ENCODE results near the gene ISCA2.
"Not testable (repeated sequence)": the region's sequence is repeated elsewhere in the genome, so short reads cannot be mapped to it uniquely, and the experiment has no call there.

Gene ISCA2

DNA sequence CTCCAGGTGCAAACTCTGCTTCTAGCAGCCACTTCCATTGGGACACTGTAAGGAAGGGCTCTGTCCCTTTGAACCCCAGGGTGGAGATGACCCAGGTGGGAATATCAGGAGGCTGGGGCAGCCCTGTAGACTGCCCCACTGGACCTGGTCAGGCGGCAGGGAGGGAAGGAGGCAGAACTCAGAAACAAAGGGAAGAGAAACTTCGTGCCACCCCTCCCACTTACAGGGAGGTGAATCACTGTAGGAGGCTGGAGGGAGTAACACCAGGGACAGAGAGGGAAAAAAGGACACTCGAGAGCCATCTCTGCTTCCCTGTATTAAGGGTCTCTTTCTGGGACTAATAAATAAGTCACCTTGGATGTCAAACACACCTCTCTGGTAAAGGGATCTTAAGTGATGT lies 37.4 kb downstream of the ISCA2 start:
- no peak overlapping the region for H3K27ac ChIP-seq
- TF ChIP-seq, protein P1, sequence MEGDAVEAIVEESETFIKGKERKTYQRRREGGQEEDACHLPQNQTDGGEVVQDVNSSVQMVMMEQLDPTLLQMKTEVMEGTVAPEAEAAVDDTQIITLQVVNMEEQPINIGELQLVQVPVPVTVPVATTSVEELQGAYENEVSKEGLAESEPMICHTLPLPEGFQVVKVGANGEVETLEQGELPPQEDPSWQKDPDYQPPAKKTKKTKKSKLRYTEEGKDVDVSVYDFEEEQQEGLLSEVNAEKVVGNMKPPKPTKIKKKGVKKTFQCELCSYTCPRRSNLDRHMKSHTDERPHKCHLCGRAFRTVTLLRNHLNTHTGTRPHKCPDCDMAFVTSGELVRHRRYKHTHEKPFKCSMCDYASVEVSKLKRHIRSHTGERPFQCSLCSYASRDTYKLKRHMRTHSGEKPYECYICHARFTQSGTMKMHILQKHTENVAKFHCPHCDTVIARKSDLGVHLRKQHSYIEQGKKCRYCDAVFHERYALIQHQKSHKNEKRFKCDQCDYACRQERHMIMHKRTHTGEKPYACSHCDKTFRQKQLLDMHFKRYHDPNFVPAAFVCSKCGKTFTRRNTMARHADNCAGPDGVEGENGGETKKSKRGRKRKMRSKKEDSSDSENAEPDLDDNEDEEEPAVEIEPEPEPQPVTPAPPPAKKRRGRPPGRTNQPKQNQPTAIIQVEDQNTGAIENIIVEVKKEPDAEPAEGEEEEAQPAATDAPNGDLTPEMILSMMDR (conservative IDR thresholded peaks at IDR 0.05) = no peak
- TF ChIP-seq ZFX (IDR thresholded peaks at IDR 0.05) = no peak

DNA sequence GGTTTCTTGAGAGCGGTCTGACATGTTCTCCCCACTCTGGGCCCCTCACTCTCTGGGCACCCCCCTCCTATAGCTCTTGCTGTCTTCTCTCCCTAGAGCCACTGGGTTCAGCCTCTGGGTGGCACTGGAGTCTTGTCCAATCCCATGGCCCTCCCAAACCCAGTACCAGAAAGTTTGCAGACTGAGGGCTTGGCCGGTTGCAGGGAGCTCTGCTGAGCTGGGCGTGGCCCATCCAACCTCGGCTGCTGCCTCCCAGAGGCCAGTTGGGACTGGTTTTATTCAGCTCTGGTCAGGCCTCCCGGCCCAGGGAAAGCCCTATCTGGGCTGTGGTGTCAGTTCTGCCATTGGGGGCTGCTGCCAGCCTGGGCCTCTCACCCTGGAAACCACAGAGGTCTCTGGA lies 37.9 kb downstream of the ISCA2 start:
- H3K27ac ChIP-seq = no peak overlapping the region
- TF ChIP-seq, protein P1 (conservative IDR thresholded peaks at IDR 0.05) = no peak; the same call in 1 of the 2 replicates
- no peak for TF ChIP-seq ZFX (IDR thresholded peaks at IDR 0.05)

DNA sequence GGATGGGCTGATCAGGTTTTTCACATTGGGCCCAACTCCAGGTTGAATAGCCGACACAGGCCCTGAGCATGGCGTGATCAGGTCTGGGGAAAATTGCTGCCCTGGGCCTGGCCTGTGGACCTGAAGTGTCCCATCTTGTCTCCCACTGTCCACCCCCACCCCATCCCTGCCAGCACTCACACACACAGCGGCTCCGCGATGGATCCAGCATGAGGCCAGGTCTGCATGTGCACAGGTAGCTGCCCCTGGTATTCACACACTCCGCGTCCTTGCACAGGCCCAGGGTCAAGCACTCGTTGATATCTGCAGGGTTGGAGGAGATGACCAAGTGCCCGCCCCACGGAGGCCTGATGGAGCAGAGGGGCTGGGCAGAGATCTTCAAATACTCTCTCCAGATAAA lies 38.7 kb downstream of the ISCA2 start:
- no peak overlapping the region for H3K27ac ChIP-seq
- TF ChIP-seq, protein P1 (conservative IDR thresholded peaks at IDR 0.05) = no peak
- no peak for TF ChIP-seq ZFX (IDR thresholded peaks at IDR 0.05)

DNA sequence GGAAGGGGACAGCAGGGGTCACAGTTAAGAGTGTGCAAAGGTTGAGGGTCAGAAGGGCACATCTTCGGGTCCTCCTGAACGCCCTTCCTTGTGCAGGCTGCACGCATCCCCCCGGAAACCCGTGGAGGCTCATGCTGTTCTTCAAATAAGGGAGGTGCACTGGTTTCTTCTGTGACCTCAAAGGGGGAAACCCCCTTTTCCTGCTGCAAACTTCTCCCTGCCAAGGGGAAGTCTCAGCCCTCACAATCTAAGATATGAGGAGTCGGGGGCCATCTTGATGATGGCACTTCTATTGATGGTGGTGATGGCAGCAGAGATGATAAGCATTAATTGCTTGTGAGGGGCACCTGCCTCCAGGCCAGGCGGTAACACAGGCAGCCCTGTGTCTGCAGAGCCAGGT lies 40.0 kb downstream of the ISCA2 start:
- no peak for TF ChIP-seq ZFX (IDR thresholded peaks at IDR 0.05)
- TF ChIP-seq, protein P1 (conservative IDR thresholded peaks at IDR 0.05) = no peak
- H3K27ac ChIP-seq = no peak overlapping the region

DNA sequence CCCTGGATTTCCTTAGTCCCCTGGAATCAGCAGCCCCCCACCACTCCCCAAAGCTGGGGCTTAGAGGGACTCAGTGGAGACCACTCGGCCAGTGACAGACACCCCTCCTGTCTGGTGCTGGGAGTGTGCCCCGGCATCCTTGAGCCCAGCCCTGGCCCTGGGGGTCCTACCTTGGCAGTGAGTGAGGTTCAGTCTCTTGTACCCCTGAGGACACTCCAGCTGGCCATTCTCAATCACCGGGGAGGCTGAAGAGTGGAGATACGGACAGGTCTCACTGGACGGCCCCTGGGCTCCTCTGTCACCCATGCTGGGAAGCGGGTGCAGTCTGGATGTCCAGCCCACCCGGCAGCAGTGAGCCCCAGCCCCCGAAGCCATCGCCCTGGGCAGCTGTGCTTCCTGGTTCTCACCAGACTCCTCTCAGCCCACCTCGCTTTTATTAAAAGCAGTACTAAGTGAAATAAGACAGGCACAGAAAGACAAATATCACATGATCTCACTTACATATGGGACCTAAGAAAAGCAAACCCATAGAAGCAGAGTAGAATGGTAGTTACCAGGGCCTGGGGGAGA lies 42.3 kb downstream of the ISCA2 start:
- TF ChIP-seq ZFX (IDR thresholded peaks at IDR 0.05) = no peak
- TF ChIP-seq, protein P1 (conservative IDR thresholded peaks at IDR 0.05) = no peak
- H3K27ac ChIP-seq = no peak overlapping the region

DNA sequence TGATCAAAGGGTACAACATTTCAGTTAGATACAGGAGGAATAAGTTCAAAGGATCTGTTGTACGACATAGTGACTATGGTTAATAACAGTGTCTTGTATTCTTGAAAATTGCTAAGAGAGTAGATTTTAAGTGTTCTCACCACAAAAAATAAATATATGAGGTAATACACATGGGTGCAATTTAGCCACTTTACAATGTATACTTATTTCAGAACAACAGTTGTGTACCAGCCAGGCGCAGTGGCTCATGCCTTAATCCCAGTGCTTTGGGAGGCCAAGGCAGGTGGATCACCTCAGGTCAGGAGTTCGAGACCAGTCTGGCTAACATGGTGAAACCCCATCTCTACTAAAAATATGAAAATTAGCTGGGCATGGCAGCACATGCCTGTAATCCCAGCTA lies 42.8 kb downstream of the ISCA2 start:
- H3K27ac ChIP-seq = not testable (repeated sequence)

DNA sequence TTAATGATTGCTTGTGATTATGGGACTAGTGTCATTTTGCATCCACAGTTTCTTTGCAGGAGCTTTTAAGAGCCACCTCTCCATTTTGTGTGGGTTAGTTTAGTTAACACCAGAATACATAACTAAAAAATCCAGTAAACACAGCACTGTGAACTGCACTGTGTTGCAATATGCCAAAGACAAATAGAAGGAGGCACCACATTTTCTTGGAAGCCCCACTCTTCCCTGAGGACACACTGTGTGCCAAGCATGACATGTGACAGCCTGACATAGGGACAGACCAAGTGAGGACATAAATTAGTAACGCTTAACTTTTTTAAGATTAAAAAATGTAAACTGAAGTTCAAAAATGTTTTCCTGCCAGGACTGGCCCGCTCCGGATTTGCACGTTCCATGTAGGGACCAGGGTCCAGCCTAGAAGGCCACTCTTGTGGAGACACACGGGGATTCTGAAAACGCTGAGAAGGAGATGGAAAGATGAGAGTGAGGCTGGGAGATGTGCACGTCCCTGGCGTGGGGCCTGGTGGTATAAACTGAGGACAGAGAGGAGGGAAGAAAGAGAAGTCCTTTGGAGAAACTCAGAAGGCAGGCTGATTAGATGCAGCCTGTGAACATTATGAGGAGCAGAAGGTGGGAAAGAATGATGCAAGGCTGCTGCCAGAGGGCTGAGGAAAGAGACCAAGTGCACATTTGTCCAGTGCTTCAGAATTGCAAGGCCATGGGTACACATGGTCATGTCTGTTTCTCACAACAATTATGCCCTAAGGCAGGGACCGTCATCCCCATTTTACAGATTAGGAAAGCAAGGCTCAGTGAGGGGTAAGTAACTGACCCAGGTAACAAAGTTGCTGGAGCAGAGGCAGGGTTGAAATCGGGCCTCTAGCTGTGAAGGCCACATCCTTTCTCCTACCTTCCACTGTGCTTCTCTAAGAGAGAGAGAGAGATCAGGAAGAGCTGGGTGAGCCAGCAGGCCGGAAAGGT lies 45.1 kb downstream of the ISCA2 start:
- H3K27ac ChIP-seq = no peak overlapping the region
- TF ChIP-seq, protein P1 (conservative IDR thresholded peaks at IDR 0.05) = no peak
- TF ChIP-seq ZFX (IDR thresholded peaks at IDR 0.05) = no peak

Measured in C4-2B (cell line).